ENCODE data around the gene MYL4. TPM values are rescaled to one million over a fixed set of nuclear protein-coding genes. Genes with fewer than 3 reads are reported as not detected.

Gene MYL4
- total RNA-seq, 1 donor from 2014 or later = 1.1 TPM

DNA sequence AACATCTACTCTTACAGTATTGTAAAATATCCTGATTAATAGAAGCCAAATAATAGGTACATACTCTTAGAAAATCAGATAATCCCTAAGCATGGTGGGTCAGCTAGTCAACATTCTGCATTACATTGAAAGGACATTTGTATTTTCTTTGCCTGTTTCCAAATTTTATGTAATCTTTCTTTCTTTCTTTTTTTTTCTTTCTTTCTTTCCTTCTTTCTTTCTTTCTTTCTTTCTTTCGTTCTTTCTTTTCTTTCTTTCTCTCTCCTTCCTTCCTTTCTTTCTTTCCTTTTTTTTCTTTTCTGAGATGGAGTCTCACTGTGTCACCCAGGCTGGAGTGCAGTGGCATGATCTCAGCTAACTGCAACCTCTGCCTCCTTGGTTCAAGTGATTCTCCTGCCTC lies 63.3 kb downstream of the MYL4 start:
- no peak for DNase-seq (ENCODE audit: low spot score in 2 of 2, unreplicated experiment in 2 of 2)
- Mint-ChIP-seq H3K9me3 (peaks cover 7% of the 10 kb centered on the region), H3K4me3 (no peak overlapping the region), H3K27me3 (ENCODE audit: low read depth) (no peaks in the 10 kb centered on the region), H3K4me1 (peaks cover 28% of the 10 kb centered on the region), H3K36me3 (no peaks in the 10 kb centered on the region), H3K27ac (no peak overlapping the region)
- TF ChIP-seq, protein P1, sequence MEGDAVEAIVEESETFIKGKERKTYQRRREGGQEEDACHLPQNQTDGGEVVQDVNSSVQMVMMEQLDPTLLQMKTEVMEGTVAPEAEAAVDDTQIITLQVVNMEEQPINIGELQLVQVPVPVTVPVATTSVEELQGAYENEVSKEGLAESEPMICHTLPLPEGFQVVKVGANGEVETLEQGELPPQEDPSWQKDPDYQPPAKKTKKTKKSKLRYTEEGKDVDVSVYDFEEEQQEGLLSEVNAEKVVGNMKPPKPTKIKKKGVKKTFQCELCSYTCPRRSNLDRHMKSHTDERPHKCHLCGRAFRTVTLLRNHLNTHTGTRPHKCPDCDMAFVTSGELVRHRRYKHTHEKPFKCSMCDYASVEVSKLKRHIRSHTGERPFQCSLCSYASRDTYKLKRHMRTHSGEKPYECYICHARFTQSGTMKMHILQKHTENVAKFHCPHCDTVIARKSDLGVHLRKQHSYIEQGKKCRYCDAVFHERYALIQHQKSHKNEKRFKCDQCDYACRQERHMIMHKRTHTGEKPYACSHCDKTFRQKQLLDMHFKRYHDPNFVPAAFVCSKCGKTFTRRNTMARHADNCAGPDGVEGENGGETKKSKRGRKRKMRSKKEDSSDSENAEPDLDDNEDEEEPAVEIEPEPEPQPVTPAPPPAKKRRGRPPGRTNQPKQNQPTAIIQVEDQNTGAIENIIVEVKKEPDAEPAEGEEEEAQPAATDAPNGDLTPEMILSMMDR (IDR thresholded peaks at IDR 0.05; ENCODE audit: unreplicated experiment) = no peak

DNA sequence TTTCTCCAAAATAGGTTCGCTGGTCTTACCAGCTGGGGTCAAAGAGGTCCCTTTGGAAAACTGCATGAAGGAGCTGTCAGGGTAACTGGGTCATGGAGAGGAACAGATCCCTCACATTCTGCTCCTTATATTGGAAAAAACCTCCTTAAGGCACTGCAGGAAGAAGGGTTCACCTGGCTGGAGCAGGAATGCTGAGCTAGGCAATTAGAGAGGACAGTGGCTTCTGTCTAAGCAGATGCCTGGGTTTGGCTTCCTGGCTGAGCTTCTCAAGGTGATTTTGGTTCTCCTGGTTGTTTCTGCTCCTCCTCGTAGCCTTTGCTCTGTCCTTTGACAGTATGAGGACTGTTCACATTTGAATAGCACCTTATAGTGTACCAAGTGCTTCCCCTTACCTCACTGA lies 64.1 kb downstream of the MYL4 start:
- Mint-ChIP-seq H3K4me3 (no peak overlapping the region), H3K9me3 (peaks cover 7% of the 10 kb centered on the region), H3K4me1 (peaks cover 28% of the 10 kb centered on the region), H3K27me3 (ENCODE audit: low read depth) (no peaks in the 10 kb centered on the region), H3K36me3 (no peaks in the 10 kb centered on the region), H3K27ac (no peak overlapping the region)
- TF ChIP-seq, protein P1 (IDR thresholded peaks at IDR 0.05; ENCODE audit: unreplicated experiment) = no peak
- DNase-seq (ENCODE audit: low spot score in 2 of 2, unreplicated experiment in 2 of 2) = no peak

Other genes starting within 250 kb of the MYL4 start
- gene RPRML, start 230.1 kb upstream of the MYL4 start, total RNA-seq = not detected in 3 replicates
- 91.4 to 94.2 TPM (median 92.8 TPM) in 3 replicates for gene CDC27, start 20.1 kb upstream of the MYL4 start, total RNA-seq
- gene ITGB3, start 44.5 kb downstream of the MYL4 start, total RNA-seq = 1.0 to 1.5 TPM (median 1.1 TPM) in 3 replicates
- 4.3 to 5.7 TPM (median 4.8 TPM) in 3 replicates for gene EFCAB13, start 114.6 kb downstream of the MYL4 start, total RNA-seq